Amniotic epithelial cell (primary cell): Measurements from ENCODE around the gene TAX1BP3.

ENCODE experiments used
- DNase-seq: peaks from one replicate; pipeline ENCODE4 v3.0.0-alpha.2; 2010; ENCODE audit warnings: low read depth

The TAX1BP3 gene

GRCh38 chr17:3626831-3627768 lies 41.3 kb downstream of the TAX1BP3 start:
- DNase-seq = no peak

DNA sequence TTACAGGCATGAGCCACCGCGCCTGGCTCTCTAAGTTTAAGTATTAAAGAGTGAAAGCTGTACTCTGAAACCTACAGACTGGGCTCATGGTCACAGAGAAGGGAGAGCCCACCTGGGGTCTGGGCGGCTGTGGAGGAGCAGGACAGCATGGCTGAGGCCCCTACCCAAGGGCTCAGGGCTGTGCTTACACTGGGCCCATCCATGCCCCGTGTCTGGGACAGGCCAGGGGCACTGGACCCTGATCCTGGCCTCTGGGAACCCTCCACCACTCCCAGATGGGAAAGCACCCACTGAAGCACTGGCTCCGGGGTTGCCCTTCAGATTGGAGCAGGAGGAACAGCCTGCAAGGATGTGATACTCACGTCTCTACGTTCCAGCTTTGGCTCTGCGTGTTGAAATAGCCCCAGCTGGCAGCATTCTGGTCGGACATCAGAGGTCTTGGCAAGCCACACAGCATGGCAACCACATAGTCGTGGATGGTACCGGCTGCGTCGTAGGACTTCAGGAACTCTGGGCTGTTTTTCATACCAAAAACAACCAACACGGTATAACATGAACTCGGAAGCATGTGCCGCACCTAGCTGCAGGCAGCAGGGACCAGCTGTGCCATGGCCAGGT lies 45.3 kb downstream of the TAX1BP3 start:
- no peak for DNase-seq

DNA sequence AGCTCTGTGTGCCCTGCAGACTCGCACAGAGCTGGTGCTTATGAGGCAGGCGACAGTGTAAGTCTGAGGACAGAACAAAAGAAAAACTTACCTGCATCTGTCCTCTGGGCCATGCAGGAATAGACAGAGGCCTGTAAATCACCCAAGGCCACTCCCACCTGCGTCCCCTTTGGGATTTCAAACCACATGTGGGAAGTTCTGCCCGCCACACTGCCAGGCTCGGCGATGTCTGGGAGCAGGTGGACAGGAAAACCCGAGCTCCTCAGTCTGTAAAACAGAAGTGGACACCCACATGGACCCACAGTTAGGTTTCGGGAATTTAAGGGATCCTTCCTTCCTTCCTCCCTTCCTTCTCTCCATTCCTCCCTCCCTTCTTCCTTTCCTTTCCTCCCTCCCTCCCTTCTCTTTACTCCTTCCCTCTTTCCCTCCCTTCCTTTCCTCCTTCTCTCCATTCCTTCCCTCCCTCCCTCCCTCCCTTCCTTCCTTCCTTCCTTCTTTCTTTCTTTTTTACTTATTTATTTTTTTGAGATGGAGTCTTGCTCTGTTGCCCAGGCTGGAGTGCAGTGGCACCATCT lies 47.1 kb downstream of the TAX1BP3 start:
- DNase-seq = no peak

DNA sequence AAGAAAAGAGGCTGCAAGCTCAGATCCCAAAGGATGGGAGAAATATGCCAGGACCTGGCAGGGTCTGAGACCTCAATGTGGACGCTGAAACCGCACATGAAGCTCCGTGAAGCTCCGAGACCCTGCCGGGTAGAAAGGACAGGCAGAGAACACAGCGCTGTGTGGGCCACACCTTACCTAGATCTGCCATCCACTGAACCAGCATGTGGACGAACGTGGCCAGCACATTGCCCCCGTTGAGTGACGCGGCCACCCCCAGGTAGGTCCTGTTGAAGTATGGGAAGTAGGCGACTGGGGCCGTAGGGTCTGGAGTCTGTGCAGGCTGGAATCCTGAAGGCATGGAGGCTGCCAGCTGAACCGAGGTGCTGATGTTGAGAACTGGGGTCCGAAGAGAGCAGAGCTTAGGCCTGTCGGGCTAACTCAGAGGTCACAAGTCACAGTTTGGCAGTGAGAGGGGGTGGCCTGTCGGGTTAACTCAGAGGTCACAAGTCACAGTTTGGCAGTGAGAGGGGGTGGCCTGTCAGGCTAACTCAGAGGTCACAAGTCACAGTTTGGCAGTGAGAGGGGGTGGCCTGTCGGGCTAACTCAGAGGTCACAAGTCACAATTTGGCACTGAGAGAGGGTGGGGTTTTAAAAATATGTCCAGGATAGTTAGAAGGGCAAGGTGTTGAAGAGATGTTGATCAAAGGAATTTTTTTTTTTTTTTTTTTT lies 53.1 kb downstream of the TAX1BP3 start:
- DNase-seq = no peak

DNA sequence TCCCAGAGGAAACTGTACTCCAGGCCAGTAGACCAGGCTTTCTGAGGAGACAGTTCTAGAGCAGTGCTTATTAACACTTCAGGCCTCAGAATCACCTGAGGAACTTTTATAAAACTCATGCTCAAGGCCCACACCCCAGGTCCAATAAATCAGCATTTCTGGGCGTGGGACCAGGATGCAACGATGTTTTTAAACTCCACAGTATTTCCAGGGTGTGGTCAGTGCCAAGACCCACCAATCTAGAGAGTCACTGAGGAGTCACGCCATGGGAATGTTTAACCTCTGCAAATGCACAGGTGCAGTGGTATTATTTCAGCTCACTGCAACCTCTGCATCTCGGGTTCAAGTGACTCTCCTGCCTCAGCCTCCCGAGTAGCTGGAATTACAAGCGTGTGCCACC lies 55.3 kb downstream of the TAX1BP3 start:
- DNase-seq = no peak
